ENCODE results near the gene RSPO1. TPM values are rescaled to one million over a fixed set of nuclear protein-coding genes. Genes with fewer than 3 reads are reported as not detected.
A peak's percentile ranks its signal among the peaks of the same experiment; 100 is the strongest.

RSPO1 gene
- total RNA-seq, 2 experiments from 2014 or later = not detected

- intact Hi-C loops (cut with micrococcal nuclease; ENCODE audit: unreplicated experiment) = no loop called here
- DNase-seq (ENCODE audit: low spot score) = peak; percentile 97
- H2AFZ ChIP-seq (ENCODE audit: low read length) = peak within 1 kb of the TSS; percentile 95
- POLR2A ChIA-PET = interaction anchor here (0.6 to 1.6 kb wide), 6 partner anchors 10 to 120 kb away, joined by 4 to 7 read pairs (median 5); no protein-coding TSS in a partner anchor
- peaks cover 24% of the 10 kb centered on the region for H3K4me1 ChIP-seq (ENCODE audit: insufficient read depth, low read length, poor library complexity, severe bottlenecking)
- BruUV-seq (replicated peaks) = no TSS peak
- peaks cover 34% of the 10 kb centered on the region for H3K36me3 ChIP-seq (ENCODE audit: insufficient read depth, low read length)
- H3K9me2 ChIP-seq (ENCODE audit: insufficient read depth, low read length) = no peaks in the 10 kb centered on the region
- peaks cover 40% of the 10 kb centered on the region for H3K79me2 ChIP-seq (ENCODE audit: insufficient read depth, low read depth, low read length)
- H3K4me2 ChIP-seq (ENCODE audit: low read length) = peak within 1 kb of the TSS; percentile 87
- H3K9me3 ChIP-seq (ENCODE audit: low read length) = no peaks in the 10 kb centered on the region
- TF ChIP-seq EZH2phosphoT487 (IDR thresholded peaks at IDR 0.05; ENCODE audit: borderline replicate concordance, low read depth, low read length) (no peak), CTCF (conservative IDR thresholded peaks at IDR 0.05; ENCODE audit: low read length) (no peak)
- peak within 1 kb of the TSS; percentile 44 for H3K27ac ChIP-seq (ENCODE audit: low read depth, low read length, poor library complexity, severe bottlenecking)
- H4K20me1 ChIP-seq (ENCODE audit: insufficient read depth, low read length) = peaks cover 24% of the 10 kb centered on the region
- CTCF ChIA-PET (ENCODE audit: unreplicated experiment) = interaction anchor here (0.7 to 1.1 kb wide), 3 partner anchors 81 to 111 kb away, joined by 3 to 4 read pairs (median 3); partner anchors contain the start of gene MEAF6
- H3K4me3 ChIP-seq (ENCODE audit: low read depth, low read length, poor library complexity, severe bottlenecking) = peak within 1 kb of the TSS; percentile 97
Measured at GRCh38 chr1:37595440-37596181, 39.1 kb downstream of the RSPO1 start, which contains the start of gene GNL2. GNL2 (minus strand) TSS chr1:37595937; CDS start chr1:37595822, 115 bp downstream.

GRCh38 chr1:37593726-37594125, 41.0 kb downstream of the RSPO1 start:
- peak overlapping the region; percentile 87 for H3K4me2 ChIP-seq (ENCODE audit: low read length)
- CTCF ChIA-PET (ENCODE audit: unreplicated experiment) = no interaction called here

More at GRCh38 chr1:37593726-37594125, 41.0 kb downstream of the RSPO1 start:
- no peak for DNase-seq (ENCODE audit: low spot score)
- Histone ChIP-seq H3K36me3 (ENCODE audit: insufficient read depth, low read length) (peaks cover 53% of the 10 kb centered on the region), H3K4me3 (ENCODE audit: low read depth, low read length, poor library complexity, severe bottlenecking) (no peak overlapping the region), H2AFZ (ENCODE audit: low read length) (no peak overlapping the region), H3K27ac (ENCODE audit: low read depth, low read length, poor library complexity, severe bottlenecking) (no peak overlapping the region), H3K4me1 (ENCODE audit: insufficient read depth, low read length, poor library complexity, severe bottlenecking) (peaks cover 24% of the 10 kb centered on the region), H3K9me3 (ENCODE audit: low read length) (no peaks in the 10 kb centered on the region), H3K79me2 (ENCODE audit: insufficient read depth, low read depth, low read length) (peaks cover 40% of the 10 kb centered on the region), H4K20me1 (ENCODE audit: insufficient read depth, low read length) (peaks cover 24% of the 10 kb centered on the region), H3K9me2 (ENCODE audit: insufficient read depth, low read length) (no peaks in the 10 kb centered on the region)
- intact Hi-C loops (cut with micrococcal nuclease; ENCODE audit: unreplicated experiment) = no loop called here
- POLR2A ChIA-PET = interaction anchor here (1.3 kb wide), 1 partner anchor 83 kb away, joined by 3 read pairs; no protein-coding TSS in a partner anchor
- no TSS peak for BruUV-seq (replicated peaks)
- TF ChIP-seq EZH2phosphoT487 (IDR thresholded peaks at IDR 0.05; ENCODE audit: borderline replicate concordance, low read depth, low read length) = no peak
- TF ChIP-seq CTCF (conservative IDR thresholded peaks at IDR 0.05; ENCODE audit: low read length) = no peak

Data from OCI-LY7 (cell line).